GM21619 (cell line): Measurements from ENCODE around the gene CPEB2.

Experiments used
- ATAC-seq: cut with Tn5 transposase; IDR thresholded peaks from one replicate; pipeline ENCODE4 v1.9.1; 2021; ENCODE audit not compliant: unreplicated experiment

Gene CPEB2

GRCh38 chr4:15001869-15002658, at the start of gene CPEB2:
Gene CPEB2 (plus strand): TSS chr4:15002481. CDS start chr4:15002674, 193 bp downstream.
- ATAC-seq, result peak; percentile 59

- ATAC-seq, result no peak
These were observed 43.8 kb upstream of the CPEB2 start for GRCh38 chr4:14958436-14958835.

- no peak for ATAC-seq
These were observed 41.0 kb upstream of the CPEB2 start for GRCh38 chr4:14961292-14961691.

GRCh38 chr4:14965071-14965470, 37.2 kb upstream of the CPEB2 start:
- no peak for ATAC-seq

- no peak for ATAC-seq
These were observed 34.3 kb upstream of the CPEB2 start for GRCh38 chr4:14967982-14968381.

DNA sequence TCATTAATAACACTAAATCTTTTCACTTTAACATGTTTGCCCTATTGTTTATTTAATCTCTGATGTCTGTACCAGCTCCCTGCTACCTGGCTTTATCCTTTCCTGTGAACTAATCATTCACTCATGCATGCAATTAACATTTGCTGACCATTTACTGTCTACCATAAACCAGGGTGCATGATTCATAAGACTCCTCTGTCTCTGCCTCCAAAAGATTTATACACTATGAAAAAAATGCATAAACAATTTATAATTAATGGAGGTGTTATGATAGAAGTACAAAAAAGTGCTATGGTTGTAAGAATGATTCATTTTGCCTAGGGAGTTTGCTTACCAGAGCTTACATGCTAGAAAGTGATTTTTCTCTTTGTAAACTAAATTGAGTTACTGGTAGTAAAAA, 24.5 kb upstream of the CPEB2 start:
- no peak for ATAC-seq

DNA sequence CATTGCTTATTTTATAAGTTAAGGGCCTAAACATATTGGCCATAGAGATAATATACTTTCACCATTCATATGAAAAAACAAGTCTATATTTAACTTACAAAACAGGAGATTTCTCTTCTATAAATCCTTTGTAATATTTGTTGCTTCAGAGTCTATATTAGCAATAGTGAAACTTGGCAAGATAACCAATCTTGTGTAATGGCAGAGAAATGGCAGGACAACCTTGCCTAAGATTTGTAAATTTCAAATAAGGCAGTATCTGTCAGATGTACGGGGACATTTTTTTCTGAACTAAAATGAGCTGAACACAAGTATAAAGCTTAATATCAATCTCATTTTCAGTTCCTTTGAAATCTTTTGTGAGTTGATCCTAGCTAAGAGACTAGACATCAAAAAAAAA, 17.8 kb upstream of the CPEB2 start:
- no peak for ATAC-seq

DNA sequence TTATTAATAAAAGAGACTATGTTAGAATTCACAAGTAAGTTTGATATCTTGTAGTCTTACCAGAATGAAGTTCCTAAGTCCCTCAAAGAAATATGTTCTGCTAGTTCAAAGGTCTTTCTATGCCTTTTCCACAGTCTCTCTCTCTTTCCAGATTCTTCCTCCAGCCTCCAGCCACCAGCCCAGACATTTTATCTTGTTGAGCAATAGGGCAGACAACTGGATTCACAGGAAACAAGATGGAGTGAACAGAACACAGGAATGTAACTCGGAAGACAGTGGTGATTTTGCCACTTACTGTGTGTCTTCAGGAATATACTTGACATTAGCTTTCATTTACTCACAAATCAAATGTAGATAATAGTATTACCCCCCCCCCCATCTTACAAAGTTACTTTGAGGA, 17.1 kb upstream of the CPEB2 start:
- no peak for ATAC-seq

GRCh38 chr4:14985843-14986242, 16.4 kb upstream of the CPEB2 start:
- ATAC-seq, result no peak

- ATAC-seq, result no peak
These were observed 15.2 kb upstream of the CPEB2 start for GRCh38 chr4:14987054-14987453.

DNA sequence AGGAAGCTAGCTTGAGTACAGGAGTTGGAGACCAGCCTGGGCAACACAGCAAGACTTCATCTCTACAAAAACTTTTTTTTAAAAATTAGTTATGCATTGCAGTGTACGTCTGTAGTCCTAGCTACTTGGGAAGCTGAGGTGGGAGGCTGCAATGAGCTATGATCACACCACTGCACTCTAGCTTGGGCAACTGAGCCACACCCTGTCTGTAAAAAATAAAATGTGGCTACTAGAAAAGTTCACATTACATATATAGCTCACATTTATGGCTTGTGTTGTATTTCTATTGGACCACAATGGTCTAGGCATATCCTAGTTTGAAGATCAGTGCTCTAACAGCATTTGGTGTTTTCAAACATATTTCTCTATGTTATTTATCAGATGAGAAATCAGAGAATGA, 11.8 kb upstream of the CPEB2 start:
- ATAC-seq, result no peak

DNA sequence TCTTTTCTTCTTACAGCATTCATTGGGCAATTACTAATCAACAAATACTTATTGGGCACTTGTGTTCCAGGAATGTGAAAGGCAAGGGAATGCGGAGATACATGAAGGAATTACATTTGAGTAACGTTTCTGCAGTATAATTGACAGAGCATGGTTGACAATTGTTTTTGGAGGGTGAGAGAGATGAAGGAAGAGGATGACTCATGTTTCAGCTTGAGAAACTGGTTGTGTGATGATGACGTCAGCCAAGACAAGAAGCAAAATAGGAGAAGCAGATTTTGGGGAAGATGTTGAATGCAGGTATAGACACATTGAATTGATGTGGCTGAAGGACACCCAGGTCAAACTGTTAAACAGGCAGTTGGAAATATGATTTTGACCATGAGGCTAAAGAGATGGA, 8.0 kb upstream of the CPEB2 start:
- ATAC-seq, result no peak

DNA sequence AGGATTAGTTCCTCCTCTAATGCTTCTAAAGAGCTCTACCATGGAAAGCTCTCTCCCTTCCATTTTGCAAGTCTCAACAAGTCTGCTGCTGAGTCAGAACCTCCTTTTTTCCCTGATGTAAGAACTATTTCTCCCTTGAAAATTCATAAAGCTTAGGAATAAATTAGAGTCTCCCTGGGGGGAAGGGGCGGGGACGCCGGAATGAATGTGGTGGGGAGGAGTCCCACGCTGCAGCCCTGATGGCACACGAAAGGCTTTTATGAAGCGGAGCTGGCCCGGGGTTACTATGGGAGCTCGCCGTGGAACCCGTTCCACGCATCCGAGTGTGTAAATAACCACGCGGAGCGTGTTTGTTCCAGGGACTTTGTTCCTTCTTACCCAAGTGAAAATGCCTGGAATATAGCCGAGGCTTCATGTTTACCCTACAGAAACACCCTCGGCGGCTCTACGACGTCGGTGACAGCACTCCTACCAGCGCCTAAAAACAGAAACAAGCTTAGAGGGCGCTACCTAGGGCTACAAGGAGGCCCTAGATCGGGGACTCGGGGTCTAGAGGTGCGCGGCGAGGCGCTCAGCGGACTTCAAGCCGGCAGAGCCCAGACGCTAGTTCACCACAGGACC, 923 bp upstream of the CPEB2 start:
- ATAC-seq, result peak; percentile 24

DNA sequence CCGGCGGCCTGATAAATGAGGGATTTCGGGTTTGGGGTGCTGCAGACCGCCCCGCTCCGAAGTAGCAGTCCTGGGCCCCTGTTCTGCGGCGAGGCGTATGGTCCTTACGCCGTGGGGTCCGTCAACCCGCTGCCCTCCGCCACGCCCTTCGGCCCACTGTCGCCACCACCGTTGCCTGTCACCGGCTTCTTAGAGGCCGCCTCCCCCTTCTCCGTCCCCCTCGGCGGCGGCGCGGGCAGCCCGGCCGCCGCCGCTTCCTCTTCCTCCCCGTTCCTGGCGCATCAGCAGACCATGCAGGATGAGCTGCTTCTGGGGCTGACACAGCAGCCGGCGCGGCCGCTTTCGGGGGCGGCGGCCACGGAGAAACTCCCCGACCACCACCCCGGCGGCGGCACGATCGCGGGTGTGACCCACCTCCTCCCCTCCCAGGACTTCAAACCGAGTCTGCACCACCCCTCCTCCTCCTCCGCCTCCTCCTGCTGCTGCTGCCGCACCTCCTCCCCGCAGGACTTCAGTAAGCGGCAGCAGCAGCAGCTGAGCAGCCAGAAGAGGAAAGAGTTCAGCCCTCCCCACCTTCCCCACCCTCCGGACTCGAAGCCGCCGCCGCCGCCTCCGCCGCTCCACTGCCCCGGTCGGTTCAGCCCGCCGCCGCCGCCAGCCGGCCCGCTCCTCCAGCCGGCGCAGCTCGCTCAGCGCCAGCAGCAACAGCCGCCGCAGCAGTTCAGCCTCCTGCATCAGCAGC, 549 bp downstream of the CPEB2 start:
- ATAC-seq, result peak; percentile 18

DNA sequence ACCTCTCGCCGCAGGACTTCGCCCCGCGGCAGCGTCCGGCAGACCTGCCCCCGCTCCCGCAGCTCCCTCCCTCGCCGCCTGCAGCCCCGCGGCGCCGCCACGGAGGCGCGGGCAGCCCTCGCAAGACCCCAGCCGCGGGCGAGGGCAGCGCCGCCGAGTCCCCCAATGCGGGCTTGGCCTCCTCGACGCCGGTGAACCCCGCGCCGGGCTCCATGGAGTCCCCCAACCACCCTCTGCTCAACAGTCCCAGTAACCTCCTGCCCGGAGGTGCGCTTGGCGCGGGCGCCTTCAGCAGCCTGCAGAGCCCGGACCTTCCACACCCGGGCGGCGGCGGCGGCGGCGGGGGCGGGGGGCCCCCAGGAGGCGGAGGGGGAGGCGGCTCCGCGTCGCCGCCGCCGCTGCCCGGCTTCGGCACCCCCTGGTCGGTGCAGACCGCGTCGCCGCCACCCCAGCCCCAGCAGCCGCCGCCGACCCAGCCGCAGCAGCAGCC, 1.2 kb downstream of the CPEB2 start:
- ATAC-seq, result peak; percentile 10

GRCh38 chr4:15003891-15004738, 1.8 kb downstream of the CPEB2 start:
- peak; percentile 0 for ATAC-seq

DNA sequence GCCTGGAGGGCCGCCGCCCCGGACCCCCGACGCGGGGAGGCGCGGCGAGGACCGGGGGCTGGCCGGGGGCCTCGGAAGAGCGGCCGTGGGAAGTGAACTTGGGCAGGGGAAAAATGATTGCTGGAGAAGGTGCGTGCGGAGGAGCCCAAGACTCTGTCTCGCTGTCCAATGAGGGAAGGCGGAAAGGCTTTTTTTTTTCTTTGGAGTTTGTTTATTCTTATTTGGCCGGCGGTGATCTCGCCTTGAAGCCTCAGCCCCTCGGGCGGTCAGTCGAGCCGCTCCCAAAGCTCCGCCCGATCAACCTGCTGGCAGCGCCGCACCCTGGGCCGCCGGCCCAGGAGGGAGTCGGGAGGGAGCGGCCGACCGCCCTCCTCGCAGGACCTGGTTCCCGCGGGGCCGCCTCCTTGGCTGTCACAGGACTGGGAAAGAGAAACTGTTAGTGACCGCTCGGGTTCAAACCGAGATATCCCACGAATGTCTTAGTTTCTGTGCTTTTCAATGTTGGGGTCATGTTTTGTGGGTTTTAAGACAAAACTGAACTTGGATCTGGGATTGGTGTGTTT, 2.5 kb downstream of the CPEB2 start:
- ATAC-seq, result no peak

DNA sequence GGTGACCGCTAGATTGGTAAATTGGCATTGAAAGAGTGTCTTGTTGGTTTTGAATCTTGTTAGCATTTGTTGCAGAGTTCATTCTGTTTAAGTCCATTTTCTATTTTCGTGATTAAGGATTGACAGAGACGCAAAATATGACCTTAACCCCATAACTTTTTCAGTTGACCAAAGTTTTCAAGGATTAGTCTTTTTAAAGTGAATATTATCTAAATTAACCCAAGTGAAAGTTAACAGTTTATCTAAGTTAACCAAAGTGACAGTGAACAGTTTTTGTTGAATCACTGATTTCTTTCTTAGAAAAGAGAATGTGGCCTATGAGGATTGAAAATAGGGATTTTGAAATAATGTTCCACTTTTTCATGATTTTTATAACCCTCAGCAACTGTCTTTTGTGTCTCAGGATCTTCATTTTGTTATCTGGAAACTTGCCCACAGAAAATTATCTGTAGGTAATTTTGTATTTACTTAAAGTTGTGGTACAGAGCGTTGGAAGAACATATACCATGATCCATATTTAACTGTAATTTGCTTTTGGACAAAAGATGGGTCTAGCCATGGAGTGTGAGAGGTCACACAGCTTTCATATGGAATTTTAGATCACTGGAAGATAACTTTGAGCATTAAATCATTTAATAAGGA, 3.3 kb downstream of the CPEB2 start:
- ATAC-seq, result no peak

GRCh38 chr4:15006416-15007024, 4.2 kb downstream of the CPEB2 start:
- no peak for ATAC-seq

GRCh38 chr4:15007201-15007600, 4.9 kb downstream of the CPEB2 start:
- ATAC-seq, result no peak
